ENCODE results near the gene CTDSPL.

DNA sequence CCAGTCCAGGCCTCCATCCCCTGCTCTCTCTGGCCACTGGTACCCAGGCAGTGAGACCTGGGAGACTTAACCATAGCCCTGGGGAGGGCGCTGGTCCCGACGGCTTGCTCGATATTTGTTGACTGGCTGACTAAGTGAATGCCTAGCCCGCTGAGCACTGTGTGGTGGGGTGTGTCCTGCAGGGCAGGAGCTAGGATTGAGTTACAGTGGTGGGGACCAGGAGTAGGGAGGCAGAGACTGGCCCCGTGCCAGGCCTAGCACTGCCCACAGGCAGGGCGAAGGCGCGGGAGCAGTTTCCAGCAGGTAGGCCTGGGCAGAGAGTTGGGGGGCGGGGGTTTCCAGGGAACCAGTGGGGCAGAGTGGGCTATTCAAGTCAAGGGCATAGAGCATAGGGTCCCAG is 128.8 kb downstream of the CTDSPL start, which contains the start of gene VILL:
- TF ChIP-seq ZNF211 (tag by site-specific recombination; IDR thresholded peaks at IDR 0.05; ENCODE audit: low read depth) (no peak), ZBTB8A (tag by site-specific recombination; IDR thresholded peaks at IDR 0.05) (no peak), HOXC10 (CRISPR knock-in tag; IDR thresholded peaks at IDR 0.05) (no peak)
- TF ChIP-seq, protein P1, sequence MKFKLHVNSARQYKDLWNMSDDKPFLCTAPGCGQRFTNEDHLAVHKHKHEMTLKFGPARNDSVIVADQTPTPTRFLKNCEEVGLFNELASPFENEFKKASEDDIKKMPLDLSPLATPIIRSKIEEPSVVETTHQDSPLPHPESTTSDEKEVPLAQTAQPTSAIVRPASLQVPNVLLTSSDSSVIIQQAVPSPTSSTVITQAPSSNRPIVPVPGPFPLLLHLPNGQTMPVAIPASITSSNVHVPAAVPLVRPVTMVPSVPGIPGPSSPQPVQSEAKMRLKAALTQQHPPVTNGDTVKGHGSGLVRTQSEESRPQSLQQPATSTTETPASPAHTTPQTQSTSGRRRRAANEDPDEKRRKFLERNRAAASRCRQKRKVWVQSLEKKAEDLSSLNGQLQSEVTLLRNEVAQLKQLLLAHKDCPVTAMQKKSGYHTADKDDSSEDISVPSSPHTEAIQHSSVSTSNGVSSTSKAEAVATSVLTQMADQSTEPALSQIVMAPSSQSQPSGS (tag by site-specific recombination; IDR thresholded peaks at IDR 0.05; ENCODE audit: low read depth): no peak
